Limb (tissue), 2 donors: ENCODE data around the gene KDM6B.
A peak's percentile ranks its signal among the peaks of the same experiment; 100 is the strongest.
"Not testable (repeated sequence)": the region's sequence is repeated elsewhere in the genome, so short reads cannot be mapped to it uniquely, and the experiment has no call there.

ENCODE experiments used
- DNase-seq, 2 donors: peaks; one replicate each; pipeline ENCODE4 v3.0.0-alpha.2; 2016; ENCODE audit errors: extremely low spot score in 2 of 2

Gene KDM6B

DNA sequence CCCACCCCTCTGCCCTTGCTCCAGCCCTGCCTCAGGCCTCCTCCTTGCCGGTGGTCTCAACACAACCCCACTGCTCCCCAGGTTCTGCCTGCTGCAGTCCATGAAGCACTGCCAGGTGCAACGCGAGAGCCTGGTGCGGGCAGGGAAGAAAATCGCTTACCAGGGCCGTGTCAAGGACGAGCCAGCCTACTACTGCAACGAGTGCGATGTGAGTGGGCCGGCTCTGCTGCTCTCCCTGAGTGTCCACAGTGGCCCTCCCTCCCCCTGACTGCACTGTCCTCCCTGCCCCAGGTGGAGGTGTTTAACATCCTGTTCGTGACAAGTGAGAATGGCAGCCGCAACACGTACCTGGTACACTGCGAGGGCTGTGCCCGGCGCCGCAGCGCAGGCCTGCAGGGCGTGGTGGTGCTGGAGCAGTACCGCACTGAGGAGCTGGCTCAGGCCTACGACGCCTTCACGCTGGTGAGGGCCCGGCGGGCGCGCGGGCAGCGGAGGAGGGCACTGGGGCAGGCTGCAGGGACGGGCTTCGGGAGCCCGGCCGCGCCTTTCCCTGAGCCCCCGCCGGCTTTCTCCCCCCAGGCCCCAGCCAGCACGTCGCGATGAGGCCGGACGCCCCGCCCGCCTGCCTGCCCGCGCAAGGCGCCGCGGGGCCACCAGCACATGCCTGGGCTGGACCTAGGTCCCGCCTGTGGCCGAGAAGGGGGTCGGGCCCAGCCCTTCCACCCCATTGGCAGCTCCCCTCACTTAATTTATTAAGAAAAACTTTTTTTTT, 19.1 kb downstream of the KDM6B start:
- peak in 1 of 2 donors; percentile 41 for DNase-seq

GRCh38 chr17:7853691-7854038, 19.6 kb downstream of the KDM6B start:
- DNase-seq: no peak

GRCh38 chr17:7854078-7854777, 20.2 kb downstream of the KDM6B start:
- DNase-seq: peak in 1 of 2 donors; percentile 43

GRCh38 chr17:7854851-7855659, 21.0 kb downstream of the KDM6B start, which contains the start of gene TMEM88:
Gene TMEM88, plus strand, starts transcription at chr17:7855066. Its CDS starts 9 bp downstream, at chr17:7855075.
- DNase-seq: peak in 1 of 2 donors; percentile 64

DNA sequence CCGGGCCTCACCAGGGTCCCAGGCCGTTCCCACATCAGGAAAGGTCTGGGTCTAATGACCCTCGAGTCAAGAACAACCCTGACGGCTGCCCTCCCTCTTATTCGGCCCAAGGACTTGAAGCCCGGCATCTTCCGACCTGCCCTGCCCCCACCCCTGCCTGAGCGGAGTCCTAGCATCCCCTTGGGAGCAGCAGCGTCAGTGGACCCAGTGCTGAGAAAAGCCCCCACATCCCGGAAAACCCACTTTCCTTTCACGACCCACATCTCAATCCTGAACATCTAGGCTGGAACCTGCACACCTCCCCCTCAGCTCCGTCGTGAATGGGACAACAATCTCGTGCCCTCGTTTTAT, 21.6 kb downstream of the KDM6B start:
- peak in 1 of 2 donors; percentile 56 for DNase-seq

GRCh38 chr17:7856011-7856810, 22.2 kb downstream of the KDM6B start:
- DNase-seq: peak in 1 of 2 donors; percentile 68

DNA sequence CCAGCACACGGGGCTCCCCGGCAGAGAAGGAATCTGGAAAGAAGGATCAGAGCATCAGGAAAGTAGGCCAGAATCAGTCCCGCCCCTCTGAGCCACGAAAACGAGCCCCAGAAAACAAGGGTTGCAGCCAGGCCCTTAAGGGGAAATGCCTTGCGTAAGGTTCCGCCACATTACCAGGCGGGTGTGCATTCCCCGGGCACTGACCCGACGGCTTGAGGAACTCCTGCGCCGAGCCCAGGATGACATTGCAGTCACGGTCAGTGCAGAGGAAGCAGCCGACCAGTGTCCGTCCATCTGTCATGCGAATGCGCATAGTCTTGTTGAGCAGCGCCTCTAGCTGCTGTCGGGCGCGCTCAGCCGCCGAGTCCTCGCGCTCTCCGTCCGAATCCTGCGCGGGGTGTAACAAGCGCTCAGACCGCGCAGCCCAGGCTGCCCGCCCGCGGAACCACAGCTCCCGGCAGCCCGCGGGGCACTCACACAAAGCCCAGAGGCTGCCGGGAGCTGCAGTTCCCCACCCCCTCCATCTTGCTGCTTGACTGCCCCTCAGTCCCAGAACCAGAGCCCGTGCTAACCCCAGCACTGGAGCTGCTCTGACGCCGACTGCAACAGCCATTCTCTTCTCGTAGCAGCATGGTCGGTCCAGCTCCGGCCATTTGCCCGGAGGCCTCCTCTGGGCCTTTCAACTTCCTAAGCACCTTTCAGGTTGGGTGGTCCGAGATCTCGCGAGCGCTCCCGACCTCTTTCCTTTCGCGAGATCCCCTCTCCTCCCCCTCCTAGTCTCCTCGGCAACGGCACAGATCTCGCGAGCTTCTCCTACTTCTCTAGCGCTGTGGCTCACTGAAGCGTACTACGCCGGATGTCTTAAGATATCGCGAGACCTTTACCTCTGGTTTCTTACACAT, 23.0 kb downstream of the KDM6B start, which contains the start of gene NAA38:
TSS of gene NAA38 (minus strand) at position 749 of the 902 bp plus-strand sequence. CDS start at position 653, 96 bp downstream.
- peak; percentile 97 to 100 for DNase-seq

- peak; percentile 92 to 96 for DNase-seq
These were observed 23.9 kb downstream of the KDM6B start, which contains the start of gene CYB5D1 for GRCh38 chr17:7857713-7858521. Gene CYB5D1, plus strand, starts transcription at chr17:7858003. Its CDS starts 132 bp downstream, at chr17:7858135.

- DNase-seq: peak in 1 of 2 donors; percentile 64
These were observed 24.4 kb downstream of the KDM6B start for GRCh38 chr17:7858522-7858810.

DNA sequence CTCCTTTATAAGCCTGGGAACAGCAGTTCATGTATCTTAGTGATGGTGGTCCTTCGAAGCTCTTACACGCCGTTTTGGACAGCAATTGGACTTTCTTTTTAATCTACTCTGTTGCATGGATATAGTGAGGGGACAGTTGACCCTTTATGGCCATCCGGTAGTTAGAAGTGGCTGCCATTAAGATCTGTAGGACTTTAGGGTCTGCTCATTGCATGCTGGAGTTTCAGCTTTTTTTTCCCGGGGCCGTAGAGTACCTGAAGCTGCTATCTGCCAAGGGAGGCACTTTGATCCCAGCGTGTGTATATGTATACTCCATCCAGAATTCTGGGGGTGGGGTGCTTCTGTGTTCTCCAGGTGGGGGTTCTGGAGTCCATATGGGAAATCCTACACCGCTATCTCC, 25.0 kb downstream of the KDM6B start:
- no peak for DNase-seq

DNA sequence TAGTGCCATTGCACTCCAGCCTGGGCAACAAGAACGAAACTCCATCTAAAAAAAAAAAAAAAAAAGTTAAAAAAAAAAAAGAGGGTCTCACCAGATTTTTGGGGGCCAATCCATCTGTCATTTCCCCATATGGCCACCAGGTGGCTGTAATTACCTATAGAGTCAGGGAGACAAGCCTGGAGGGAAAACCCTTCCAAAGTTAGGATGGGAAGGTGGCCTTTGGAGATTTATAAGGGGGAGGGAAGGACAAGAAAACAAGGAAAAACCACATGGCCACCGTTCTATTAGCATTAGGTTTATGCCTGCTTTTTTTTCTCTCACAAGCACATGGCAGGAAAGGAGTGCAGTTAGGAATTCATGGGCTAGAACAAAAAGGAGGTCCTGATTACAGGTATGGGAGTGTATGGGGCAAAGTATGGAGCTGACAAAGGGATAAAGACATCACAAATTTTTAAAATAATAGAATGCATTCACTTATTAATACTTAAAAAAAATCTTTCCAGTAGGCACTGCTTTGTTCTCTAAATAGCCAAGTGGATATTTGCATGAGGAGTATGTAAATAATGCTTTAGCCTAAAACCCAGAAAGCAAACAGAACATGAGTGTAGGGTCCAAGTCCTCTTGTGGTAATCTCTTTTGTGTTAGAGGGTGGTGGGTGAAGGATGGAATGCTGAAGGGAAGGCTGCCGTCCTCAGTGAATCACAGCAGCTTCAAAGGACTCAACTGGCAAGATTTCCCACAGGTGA, 28.8 kb downstream of the KDM6B start:
- peak; percentile 48 to 68 for DNase-seq

DNA sequence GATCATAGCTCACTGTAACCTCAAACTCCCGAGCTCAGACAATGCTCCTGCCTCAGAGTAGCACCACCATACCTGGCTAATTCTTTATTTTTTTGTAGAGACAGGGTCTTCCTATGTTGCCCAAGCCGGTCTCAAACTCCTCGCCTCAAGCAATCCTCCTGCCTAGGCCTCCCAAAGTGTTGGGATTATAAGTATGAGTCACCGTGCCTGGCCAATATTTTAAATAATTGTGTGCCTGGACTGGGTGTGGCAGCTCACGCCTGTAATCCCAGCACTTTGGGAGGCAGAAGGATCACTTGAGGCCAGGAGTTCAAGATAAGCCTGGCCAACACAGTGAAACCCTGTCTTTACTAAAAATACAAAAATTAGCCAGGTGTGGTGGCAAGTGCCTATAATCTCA, 30.4 kb downstream of the KDM6B start:
- DNase-seq: not testable (repeated sequence)

GRCh38 chr17:7864995-7865650, 31.1 kb downstream of the KDM6B start:
- no peak for DNase-seq

- no peak for DNase-seq
These were observed 33.9 kb downstream of the KDM6B start for GRCh38 chr17:7867881-7868329.

DNA sequence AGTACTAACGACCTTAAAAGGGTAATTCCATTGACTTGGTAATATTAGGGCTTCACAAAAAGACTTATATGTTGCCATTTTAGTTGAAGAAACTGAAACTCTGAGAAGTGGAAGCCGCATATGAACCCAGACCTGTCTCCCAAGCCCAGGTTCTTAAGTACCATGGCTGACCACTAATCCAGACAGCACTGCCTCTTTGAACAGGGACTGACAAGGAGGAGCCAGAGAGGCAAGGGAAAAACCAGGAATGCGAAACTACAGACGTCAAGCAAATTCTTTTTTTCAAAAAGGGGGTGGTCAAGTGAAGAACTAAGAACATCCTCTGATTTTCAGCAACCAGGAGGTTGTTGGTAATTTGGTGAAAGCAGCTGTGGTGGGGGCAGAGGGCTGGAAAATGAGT, 39.0 kb downstream of the KDM6B start:
- DNase-seq: no peak

DNA sequence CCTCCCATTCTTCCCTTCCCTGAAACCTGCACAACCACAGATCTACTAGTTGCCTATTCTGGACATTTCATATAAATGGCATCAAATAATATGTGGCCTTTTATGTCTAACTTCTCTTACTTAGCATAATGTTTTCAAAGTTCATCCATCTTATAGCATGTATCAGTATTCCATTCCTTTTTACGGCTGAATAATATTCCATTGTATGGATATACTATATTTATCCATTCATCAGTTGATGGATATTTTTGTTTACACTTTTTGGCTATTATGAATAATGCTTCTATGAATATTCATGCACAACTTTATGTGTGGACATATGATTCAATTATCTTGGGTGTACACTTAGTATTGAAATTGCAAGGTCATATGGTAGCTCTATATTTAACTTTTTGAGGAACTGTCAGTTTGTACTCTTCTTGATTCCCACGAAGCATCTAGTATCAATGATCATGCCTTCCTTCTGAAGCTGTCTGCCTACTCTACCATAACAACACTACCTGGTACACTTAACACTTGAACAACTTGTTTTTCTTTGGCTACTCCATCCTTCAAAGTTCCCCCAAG, 41.9 kb downstream of the KDM6B start:
- no peak for DNase-seq

DNA sequence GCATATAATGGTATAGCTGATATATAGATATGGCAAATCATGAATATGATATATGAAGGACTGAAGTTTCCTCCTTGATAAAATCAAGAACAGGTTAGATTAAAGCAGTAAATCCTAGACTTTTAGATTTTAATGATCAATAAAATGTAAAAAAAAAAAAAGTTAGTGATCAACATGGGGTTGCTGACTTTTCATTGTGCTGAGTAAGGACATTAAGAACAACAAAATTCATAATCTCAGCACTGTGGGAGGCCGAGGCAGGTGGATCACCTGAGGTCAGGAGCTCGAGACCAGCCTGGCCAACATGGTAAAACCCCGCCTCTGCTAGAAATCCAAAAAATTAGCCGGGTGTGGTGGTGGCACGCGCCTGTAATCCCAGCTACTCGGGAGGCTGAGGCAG, 44.2 kb downstream of the KDM6B start:
- DNase-seq: no peak
